BJ (cell line): Measurements from ENCODE around the gene GNRH2. TPM values are rescaled to one million over a fixed set of nuclear protein-coding genes. Genes with fewer than 3 reads are reported as not detected.

Experiments used
- CTCF ChIA-PET: fragments of 350-600 bp; formaldehyde crosslinking; extraction: SDS; loops from one replicate; lab custom pipeline; 2021; ENCODE audit warnings: antibody characterized with exemption, inconsistent platforms; lab: Yijun Ruan, JAX
- POLR2A ChIA-PET: fragments of 300-600 bp; sonication (Branson Sonifier 250); formaldehyde crosslinking; extraction: SDS; loops from one replicate; lab custom pipeline; 2021; ENCODE audit warnings: antibody characterized with exemption; lab: Charles Lee
- DNase-seq: peaks from one replicate; pipeline ENCODE4 v3.0.0-alpha.2; 2011; ENCODE audit warnings: low read depth
- H3K27me3 ChIP-seq: 2 replicates; pipeline ENCODE4 v1.6.0; 2011; ENCODE audit warnings: low read length; ENCODE audit not compliant: control insufficient read depth, insufficient read depth
- H3K36me3 ChIP-seq: 2 replicates; pipeline ENCODE4 v1.5.1; 2011; ENCODE audit warnings: low read length; ENCODE audit not compliant: control insufficient read depth, insufficient read depth
- H3K4me3 ChIP-seq: 2 replicates; pipeline ENCODE4 v1.5.1; 2011; ENCODE audit warnings: low read depth, mild to moderate bottlenecking, control low read depth, low read length
- CTCF ChIP-seq: IDR thresholded peaks from 2 replicates; pipeline ENCODE4 v1.5.1; 2011; ENCODE audit warnings: low read depth, mild to moderate bottlenecking, control low read depth, inconsistent platforms, low read length, moderate library complexity; ENCODE audit not compliant: insufficient read depth
- polyA plus RNA-seq: library from polyadenylated mRNA; depleted of rRNA; stranded (reverse); fragments of >200 nt; gene quantifications from 2 replicates; pipeline ENCODE4 v1.2.3, GENCODE V29; 2011

Gene GNRH2
- polyA plus RNA-seq, 1 experiment = not detected

GRCh38 chr20:3032624-3033023, 10.8 kb upstream of the GNRH2 start:
- ChIA-PET CTCF (interaction anchor here (0.6 kb wide), 1 partner anchor 21 kb away, joined by 3 read pairs; no protein-coding TSS in a partner anchor), POLR2A (no interaction called here)
- Histone ChIP-seq H3K36me3 (peaks cover 34% of the 10 kb centered on the region), H3K4me3 (no peak overlapping the region), H3K27me3 (no peaks in the 10 kb centered on the region)
- no peak for DNase-seq
- no peak for TF ChIP-seq CTCF

GRCh38 chr20:3037654-3038053, 5.8 kb upstream of the GNRH2 start:
- Histone ChIP-seq H3K27me3 (no peaks in the 10 kb centered on the region), H3K36me3 (peaks cover 38% of the 10 kb centered on the region), H3K4me3 (no peak overlapping the region)
- ChIA-PET CTCF (interaction anchor here (1.2 kb wide), 1 partner anchor 26 kb away, joined by 3 read pairs; no protein-coding TSS in a partner anchor), POLR2A (no interaction called here)
- no peak for DNase-seq
- TF ChIP-seq CTCF = no peak

GRCh38 chr20:3038454-3038853, 5.0 kb upstream of the GNRH2 start:
- POLR2A ChIA-PET = no interaction called here
- no peak for TF ChIP-seq CTCF
- CTCF ChIA-PET = interaction anchor here (0.7 kb wide), 1 partner anchor 15 kb away, joined by 5 read pairs; no protein-coding TSS in a partner anchor
- no peak overlapping the region for H3K4me3 ChIP-seq
- peaks cover 36% of the 10 kb centered on the region for H3K36me3 ChIP-seq
- DNase-seq = no peak
- no peaks in the 10 kb centered on the region for H3K27me3 ChIP-seq

DNA sequence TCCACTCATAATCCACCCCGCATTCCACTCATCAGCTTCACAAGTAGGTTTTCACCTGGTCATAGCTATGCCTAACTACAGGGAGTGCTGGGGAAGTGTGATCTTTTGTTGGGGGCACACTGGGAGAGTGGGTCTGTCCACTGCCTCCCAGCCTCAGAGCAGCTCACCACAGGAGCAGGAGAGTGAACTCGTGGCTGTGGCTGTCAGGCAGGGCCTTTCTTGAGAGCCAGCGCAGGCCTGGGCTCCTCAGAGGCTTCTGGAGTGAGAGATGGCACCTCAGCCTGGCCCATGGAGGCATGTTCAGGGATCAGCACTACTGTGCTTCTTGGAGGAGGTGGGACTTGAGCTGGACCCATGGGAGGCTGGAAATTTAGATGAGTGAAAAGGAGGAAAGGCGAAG, 4.0 kb upstream of the GNRH2 start:
- POLR2A ChIA-PET = no interaction called here

DNA sequence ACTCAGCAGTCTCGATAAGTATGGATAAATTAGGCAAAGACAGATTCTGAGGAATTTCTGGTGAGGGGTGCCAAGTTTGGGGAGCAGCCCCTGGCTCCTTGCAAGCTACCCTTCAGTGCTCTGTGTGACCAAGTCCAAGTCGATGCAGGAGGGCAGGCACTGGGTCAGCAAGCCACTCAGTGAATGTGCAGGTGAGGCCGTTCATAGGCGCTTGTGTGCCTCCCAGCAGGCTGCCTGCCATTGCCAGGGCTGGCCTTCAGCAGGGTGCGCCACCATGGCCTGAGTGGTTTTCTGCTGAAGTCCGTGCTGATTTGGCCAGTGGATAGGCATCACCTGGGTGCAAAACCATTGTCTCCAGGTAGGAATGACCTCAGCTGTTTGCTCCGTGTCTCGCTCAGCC, 3.3 kb upstream of the GNRH2 start:
- CTCF ChIA-PET = interaction anchor here (1.1 kb wide), 1 partner anchor 10 kb away, joined by 3 read pairs; no protein-coding TSS in a partner anchor
- Histone ChIP-seq H3K27me3 (no peaks in the 10 kb centered on the region), H3K36me3 (peaks cover 35% of the 10 kb centered on the region), H3K4me3 (no peak overlapping the region)
- POLR2A ChIA-PET = no interaction called here
- DNase-seq = no peak
- TF ChIP-seq CTCF = no peak

More for the DNA sequence above, 4.0 kb upstream of the GNRH2 start:
- no peak for TF ChIP-seq CTCF
- Histone ChIP-seq H3K36me3 (peaks cover 36% of the 10 kb centered on the region), H3K4me3 (no peak overlapping the region), H3K27me3 (no peaks in the 10 kb centered on the region)
- CTCF ChIA-PET = no interaction called here
- DNase-seq = no peak
